NCI-H1048 (cell line): ENCODE measurements around the gene IVNS1ABP.

Experiments used
- DNase-seq: peaks from one replicate; lab custom pipeline; 2025; lab: John Stamatoyannopoulos, UW

The IVNS1ABP gene

DNA sequence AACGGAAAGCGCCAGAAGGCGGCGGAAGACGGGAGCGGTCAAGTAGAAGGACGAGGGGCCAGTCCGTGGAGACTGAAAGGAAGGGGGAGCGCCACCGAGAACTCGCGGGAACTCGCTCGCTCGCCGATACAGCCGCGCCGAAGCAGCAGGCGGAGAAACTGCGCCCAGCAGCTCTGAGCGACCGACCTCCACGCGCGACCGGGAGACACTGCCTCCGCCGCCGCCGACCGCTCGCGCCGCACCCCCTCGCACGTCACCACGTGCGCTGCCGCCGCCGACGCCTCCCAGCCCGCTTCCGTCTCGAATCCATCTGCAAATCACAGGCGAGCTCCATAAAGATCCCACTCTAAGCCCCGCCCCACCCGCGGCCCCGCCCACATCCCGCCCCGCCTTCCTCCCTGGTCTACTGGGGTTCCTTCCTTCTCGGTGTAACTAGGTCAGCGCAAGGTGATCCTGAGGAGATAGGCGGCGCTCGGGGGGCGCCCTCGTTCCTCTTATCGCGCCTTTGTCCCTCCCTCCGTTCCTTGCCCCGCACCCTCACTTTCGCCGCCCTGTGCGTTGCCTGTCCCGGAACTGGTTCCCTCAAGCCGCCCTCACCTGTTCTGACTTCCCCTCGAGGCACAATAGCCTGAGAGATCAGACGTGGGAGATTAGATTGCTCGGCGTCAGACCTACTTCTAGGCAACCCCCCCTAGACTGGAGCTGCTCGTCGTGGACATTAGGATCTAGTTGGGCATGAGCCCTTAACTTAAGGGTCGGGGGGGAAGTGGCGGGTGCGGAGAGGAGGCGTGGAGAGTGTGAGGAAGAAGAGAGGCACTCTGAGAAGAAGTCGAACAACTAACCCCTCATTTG, at the start of gene IVNS1ABP:
IVNS1ABP (minus strand) TSS at position 210 of the 852 bp plus-strand sequence. CDS start 7,750 bp downstream, outside the sequence.
- DNase-seq, result peak; percentile 99

DNA sequence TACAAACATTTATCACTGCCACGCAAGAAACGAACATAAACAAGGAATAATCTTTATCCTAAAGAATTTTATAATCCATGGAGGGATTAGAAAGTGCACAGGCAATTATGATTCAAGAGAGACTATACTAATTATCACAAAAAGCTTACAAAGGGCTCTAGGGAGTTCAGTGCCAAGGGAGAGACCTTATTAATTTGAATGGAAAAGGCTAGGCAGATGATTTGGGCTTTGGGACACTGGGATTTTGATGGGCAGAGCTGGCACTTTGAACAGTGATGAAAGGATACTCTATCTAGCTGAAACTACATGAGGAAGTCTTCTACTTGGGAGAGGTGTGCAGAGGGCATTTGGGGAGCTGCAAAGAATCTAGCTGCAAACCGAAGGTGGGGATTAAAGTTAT, 48.9 kb upstream of the IVNS1ABP start:
- no peak for DNase-seq

DNA sequence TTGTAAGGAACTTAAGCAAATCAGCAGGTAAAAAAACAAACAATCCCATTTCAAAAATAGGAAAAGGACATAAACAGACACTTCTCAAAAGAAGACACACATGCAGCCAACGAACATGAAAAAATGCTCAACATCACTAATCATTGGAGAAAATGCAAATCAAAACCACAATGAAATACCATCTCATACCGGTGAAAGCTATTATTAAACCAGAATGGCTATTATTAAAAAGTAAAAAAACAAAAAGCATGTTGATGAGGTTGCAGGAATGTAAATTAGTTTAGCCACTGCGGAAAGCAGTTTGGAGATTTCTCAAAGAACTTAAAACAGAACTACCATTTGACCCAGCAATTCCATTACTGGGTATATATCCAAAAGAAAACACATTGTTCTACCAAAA, 47.5 kb upstream of the IVNS1ABP start:
- DNase-seq, result peak; percentile 80

DNA sequence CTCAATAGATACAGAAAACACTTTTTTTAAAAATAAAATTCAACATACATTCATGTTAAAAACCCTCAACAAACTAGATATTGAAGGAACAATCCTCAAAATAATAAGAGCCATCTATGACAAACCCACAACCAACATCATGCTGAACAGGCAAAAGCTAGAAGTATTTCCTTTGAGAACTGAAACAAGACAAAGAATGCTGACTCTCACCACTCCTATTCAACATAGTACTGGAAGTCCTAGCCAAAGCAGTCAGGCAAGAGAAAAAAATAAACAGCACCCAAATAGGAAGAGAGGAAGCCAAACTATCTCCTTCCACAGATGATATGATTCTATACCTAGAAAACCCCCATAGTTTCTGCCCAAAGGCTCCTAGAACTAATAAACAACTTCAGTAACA, 46.2 kb upstream of the IVNS1ABP start:
- DNase-seq, result no peak

DNA sequence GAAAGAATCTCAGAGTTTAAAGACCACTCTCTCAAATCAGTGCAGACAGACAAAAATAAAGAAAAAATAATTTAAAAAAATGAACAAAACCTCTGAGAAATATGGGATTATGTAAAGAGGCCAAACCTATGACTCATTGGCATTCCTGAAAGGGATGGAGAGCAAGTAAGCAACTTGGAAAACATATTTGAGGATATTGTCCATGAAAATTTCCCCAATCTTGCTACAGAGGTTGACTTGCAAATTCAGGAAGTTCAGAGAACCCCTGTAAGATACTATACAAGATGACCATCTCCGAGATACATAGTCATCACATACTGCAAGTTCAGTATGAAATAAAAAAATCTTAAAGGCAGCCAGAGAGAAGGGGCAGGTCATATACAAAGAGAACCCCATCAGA, 43.7 kb upstream of the IVNS1ABP start:
- no peak for DNase-seq

DNA sequence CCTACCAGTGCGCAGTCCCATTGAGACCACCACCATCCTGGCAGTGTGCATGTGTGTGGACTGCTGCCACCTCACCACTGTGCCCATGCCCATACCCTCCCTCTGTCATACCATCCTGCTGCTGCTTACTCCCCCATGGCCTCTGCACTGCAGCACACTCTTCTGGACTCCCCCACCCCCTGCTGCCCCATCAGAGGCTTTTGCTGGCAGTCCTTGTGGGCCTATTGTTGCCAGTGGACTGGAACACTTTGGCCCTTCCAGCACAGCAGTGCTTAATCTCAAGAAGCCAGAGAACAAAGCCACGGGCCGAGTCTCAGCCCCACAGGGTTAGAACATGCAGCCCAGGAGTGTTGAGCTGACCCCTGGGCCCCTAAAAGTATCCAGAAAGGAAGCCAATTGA, 41.9 kb upstream of the IVNS1ABP start:
- DNase-seq, result no peak

DNA sequence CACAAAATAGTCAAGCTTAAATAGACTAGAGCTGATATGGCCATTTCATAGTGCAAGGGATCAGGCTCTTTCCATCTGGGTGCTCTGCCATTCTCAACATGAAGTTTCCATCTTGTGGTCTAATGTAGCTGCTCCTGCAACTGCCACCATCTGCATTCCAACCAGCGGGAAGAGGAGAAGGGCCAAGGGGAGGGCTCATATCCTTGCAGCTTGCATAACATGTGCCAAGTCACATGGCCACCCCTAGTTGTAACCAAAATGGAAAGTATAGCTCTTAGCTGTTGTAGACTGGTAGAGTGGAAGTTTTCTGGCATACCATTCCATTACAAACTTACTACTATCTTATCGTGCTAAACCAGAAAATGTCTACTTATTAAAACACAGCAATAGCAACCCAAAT, 38.9 kb upstream of the IVNS1ABP start:
- DNase-seq, result no peak

DNA sequence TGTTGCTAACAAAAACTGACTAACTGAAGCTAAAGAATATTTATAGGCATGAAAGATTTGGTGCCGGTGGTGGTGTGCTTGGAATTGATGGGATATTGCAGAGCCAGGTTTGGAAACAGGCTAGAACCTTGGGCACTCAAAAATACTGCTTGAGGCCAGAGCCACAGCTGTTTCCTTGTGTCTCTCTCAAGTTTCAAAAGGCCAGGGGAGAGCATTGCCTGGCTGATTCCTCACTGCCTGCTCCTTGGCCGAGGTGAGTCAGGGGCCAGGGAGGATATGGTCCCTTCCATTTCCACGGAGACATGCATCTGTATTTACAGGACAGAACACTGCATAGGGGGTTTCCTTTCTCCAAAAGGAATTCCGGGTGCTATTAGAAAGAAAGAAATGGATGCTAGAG, 36.1 kb upstream of the IVNS1ABP start:
- no peak for DNase-seq

DNA sequence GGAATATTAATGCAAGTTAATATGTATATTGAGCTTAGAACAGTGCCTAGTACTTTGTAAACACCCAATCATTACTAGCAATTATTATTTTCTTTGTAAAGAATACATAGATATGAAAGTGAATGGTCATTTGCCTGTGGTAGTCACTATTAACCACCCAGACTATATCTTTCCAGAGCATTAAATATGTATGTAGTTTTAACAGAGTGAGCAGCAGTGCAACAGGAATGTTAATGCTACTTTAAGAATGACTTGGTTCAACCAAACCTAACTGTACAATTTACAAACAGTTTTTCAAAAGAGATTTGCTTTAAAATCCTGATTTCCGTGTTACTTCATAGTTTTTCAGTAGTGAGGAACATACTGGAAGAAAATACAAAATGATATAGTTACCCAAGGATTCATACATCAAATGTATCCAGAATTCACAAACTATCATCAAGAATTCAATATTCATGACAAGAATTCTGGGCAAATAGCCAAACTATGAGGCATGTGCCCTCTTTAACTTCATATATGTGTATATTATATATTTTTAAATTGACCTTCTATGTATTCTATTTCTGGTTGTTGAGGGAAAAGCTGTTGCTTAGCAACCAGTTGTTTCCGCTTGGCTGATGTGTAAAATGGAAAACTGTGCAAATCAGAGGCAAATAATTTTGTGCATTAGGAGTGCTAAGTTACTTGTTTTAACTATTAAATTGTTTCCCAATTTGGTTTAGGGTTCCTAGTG, 34.9 kb upstream of the IVNS1ABP start:
- DNase-seq, result peak; percentile 92

DNA sequence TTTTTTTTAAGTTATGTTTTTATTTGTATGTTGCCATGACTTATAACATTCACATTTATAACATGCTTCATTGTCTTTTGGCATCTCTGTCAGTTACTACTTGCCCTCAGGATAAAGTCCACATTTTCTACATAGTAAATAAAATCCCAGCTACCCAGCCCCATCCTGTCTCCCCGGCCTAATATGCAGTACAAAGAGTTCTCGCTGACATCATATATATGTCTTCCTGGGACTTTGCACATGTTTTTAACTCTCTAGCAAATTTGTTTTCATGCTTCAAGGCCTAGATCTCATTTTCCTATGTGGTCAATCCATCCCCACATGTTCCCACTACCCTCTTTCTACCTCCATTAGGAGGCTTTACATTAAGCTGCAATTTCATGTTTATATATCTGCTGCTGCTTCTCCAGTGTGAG, 33.0 kb upstream of the IVNS1ABP start:
- peak; percentile 74 for DNase-seq

DNA sequence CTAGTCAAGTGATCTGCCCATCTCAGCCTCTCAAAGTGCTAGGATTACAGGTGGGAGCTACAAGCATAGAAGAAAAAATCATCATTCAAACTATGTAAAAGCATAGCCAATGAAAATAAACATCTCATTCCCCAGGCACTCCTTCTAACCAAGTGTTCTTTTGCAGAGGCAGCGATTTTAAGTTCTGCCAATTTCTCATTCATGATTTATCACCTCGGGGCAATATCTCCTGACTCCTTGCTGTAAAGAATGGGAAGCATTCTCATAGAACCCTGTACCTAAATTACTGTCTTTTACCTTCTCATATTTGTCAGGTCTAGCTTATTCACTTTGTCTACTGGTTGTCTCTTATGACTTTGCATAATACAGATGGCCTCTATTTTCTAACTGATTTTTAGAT, 32.5 kb upstream of the IVNS1ABP start:
- no peak for DNase-seq

DNA sequence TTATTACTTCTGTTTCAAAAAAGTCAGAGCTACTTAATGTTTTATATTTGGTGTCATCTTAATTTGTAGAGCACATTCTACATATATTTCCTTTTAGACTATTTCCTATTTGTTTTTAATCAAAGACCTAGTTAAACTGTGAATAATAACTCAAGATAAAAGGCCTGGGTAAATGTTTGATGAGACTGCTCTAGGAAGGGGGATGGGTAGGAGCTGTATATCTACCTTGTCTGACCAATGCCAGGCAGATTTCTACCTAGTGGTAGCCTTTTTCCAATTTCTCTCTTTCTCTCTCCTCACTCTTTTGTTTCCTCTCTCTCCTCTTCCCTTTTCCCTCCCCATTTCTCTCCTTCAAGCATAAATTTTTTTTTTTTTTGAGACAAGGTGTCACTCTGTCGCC, 31.9 kb upstream of the IVNS1ABP start:
- no peak for DNase-seq

DNA sequence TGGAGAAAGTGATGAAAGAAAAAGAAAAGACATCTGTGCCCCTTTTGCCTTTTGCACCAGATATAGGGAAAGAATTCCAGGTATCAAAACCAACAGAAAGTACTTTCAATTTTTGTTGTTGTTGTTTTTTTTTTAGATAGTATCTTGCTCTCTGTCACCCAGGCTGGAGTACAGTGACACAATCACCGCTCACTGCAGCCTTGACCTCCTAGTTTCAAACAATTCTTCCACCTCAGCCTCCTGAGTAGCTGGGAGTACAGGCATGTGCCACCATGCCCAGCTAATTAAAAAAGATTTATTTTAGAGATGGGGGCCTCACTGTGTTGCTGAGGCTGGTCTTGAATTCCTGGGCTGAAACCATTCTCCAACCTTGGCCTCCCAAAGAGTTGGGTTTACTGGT, 31.3 kb upstream of the IVNS1ABP start:
- DNase-seq, result no peak

DNA sequence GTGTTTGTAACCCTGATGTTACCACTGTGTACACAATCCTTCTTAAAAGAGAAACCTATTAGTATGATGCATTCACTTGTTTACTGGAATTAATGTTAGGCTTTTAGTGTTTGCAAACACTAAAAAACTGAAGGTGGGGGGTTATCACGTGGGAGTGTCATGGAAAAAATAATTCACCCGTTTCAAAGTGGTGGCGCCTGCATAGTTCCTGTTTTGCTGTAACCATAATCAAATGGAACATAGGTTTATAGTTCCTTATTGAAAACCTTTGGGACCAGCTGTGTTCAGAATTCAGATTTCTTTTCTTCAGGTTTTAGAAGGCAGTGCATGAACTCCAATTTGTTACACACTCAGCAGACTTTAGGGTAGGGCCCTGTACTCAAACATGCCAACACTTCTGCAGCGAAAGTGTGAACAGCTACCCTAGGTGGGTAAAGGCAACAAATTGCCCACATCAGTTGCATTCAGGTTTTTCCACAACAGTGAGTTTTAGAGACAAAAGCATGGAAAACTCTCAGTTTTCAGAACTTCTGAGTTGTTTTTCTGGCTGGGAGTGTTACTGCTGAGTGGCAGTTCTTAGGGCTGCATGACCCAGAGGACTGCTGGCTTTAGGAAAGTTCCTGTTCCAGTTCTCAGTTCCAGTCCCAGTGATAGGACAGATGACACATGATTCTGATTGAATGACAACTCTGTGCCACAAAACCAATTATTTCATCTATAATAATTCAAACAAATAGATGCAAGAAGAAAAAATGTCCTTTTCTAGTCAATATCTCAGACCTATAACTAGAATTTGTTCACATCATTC, 29.1 kb upstream of the IVNS1ABP start:
- no peak for DNase-seq

DNA sequence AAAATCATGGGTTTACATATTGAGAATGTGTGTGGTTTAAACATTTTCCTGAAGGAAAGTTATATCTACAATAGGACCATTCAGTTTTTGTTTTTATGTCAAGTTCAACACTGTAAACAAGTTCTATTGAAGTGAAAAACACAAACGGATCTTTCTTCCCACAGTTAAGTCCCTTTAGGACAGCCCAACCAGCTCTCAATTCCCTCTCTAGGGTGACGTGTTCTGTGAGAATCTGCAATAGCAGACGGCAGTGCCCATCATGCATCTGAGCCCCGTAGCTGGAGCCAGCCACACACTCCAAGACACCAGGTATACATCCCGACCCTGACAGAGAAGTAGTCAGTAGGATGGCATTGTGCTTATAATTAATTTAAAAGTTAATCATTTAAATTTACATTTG, 26.3 kb upstream of the IVNS1ABP start:
- DNase-seq, result no peak

DNA sequence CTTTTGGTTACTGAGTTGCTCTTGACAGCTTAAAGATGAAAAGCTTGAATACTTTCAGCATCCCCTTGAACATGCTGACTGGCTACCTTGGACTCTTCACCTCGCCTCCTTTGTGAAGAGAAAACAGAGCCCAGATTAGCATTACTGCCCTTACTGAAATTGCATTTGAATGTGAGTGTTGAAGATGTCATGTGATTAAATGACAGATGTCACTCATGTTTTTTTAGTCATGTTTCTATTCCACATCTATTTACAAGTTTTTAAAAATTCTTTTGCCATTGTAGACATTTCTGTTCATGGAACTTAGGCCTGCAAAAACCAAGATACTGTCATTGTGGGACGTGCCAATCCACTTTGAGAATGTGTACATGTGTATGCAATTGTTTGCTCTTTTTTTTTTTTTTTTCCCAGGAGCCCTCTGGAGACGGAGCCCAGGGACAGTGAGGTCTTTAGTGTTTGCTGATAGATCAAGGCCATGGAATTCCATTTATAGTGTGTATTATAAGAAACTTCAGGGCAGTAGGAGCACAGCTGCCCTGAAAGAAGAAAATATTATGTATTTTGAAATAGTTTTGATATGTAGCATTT, 25.7 kb upstream of the IVNS1ABP start:
- DNase-seq, result no peak

DNA sequence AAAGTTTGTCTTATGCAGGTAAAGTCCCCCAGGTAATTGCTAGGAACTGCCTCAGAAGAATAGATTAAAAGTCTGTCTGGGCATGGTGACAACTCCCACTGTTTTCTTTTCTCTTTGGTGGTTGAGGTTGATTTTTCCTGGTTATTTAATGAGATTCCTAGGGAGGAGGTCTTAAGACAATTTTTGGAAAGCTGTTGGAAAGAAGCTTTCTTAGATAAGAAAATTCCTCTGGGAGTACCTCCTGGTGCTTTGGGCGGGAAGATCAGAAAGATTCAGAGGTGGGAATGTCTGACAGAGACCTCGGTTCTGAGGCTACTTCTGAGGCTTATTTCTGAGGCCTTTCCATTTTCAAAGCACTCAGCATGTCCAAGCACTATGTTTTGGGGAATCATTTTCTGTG, 25.0 kb upstream of the IVNS1ABP start:
- no peak for DNase-seq

DNA sequence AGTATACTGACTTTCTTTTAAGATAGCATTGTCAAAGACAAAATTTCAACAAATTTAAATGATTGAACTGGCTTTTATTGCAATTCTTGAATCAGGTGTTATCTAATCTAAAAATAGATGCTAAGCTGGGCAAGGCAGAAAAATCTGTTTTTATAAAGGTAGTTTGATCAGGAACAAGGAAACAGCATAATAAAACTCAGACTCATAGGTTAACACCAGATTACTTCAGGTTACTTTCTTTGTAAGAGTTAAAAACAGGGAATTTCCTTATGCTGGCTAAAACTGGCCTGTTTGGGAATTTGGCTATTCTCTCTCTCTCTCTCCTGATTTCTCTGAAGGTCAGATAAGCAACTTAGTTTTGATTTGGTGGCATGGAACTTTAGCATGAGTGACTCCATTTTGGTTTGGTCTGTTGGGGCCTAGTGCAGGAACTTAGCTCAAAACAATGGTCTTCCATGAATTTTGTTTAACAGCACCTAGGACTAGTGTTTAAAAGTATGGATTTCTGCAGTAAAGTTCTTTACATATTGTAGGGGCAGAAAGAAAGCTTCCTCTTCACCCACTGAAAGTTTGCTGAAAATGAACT, 24.2 kb upstream of the IVNS1ABP start:
- no peak for DNase-seq

DNA sequence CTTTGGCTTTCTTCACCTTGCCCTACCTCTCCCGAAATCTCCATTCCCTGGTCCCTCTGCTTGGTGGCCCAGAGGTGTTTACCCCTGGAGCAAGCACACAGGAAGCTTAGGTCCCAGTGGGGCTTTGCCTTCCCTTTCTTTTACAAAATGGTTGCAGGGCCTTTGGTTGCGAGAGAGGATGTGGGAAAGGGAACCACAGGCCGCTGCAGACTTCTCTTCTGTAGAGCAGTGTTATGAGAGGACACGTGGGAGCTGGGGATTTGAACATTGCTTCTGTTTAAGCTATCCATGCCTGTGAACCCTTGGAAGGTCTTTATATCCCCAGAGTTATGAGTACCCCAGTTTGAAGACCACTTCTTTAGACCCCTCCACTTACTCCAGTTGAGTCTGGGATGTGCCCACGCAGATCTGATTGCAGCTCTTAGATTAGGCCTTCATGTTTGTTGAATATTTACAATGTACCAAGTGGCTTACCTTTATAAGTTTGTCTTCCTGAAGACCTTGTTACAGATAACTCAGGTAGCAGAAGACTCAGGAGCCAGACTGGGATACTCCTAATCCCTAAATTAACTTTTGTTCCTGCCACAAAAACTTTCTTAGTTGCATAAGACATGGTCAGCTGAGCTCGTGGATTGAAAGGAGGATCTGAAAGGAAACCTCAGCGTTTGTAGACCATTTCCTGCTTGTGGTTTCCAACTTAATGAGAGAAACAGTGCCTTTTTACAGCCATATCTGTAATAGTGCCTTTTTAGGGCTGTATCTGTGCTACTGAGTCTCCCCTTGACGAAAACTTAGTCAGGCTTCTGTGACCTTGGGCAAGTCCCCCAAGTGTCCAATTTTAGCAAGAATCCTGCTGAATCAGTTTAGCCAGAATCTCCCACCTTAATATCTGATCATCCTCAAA, 21.9 kb upstream of the IVNS1ABP start:
- DNase-seq, result no peak

DNA sequence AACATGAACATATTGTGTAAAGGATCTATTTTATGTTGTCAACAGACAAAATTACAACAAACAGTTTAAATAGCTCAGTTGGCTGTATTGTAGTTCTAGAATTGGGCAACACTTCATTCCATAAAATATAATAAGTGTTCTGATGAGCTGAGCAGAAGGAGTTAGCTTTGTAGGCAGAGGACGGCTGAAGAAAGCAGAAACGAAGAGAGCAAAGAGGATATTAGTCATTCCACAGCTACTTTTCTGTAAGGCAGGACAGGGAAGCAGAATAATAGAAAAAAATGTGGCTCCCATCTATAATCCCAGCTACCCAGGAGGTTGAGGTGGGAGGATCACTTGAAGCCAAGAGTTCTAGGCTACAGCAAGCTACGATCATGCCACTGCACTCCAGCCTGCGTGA, 20.2 kb upstream of the IVNS1ABP start:
- DNase-seq, result no peak

DNA sequence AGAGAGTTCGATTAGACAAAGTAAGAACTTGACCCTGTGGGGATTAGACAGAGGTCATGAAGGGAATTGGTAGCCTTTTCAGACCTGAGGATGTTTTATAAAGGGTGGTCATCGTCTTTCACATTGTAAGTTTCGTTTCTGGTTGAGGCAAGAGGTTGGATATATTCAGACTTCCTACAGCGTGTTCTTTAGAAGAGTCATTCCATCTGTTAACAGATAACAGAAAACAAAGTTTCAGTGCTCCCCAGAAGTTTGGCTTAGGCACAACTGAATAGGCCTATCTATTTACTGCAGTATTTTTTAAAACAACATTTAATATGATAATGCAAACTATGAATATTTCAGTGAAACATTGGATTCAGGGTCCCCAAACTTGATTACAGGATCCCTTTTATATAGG, 17.1 kb upstream of the IVNS1ABP start:
- DNase-seq, result no peak
